Rectal smooth muscle tissue (tissue), 1 donor: ENCODE results near the gene RABEP1.

Experiments
- H3K27ac ChIP-seq: one replicate; pipeline ENCODE4 v1.7.0; 2013; ENCODE audit warnings: low read depth, low read length, inconsistent platforms
- H3K27me3 ChIP-seq: one replicate; pipeline ENCODE4 v1.7.0; 2013; ENCODE audit warnings: low read length; ENCODE audit not compliant: control insufficient read depth, insufficient read depth
- H3K36me3 ChIP-seq: one replicate; pipeline ENCODE4 v1.7.0; 2013; ENCODE audit warnings: low read length; ENCODE audit not compliant: control insufficient read depth, insufficient read depth
- H3K4me1 ChIP-seq: one replicate; pipeline ENCODE4 v1.7.0; 2013; ENCODE audit warnings: low read length; ENCODE audit not compliant: control insufficient read depth, insufficient read depth
- H3K4me3 ChIP-seq: one replicate; pipeline ENCODE4 v1.7.0; 2013; ENCODE audit warnings: low read length
- H3K9ac ChIP-seq: one replicate; pipeline ENCODE4 v1.7.0; 2013; ENCODE audit warnings: low read length

Gene RABEP1

GRCh38 chr17:5284681-5285080 lies 2.6 kb downstream of the RABEP1 start:
- no peaks in the 10 kb centered on the region for H3K36me3 ChIP-seq
- no peaks in the 10 kb centered on the region for H3K27me3 ChIP-seq
- H3K4me1 ChIP-seq, result peaks cover 5% of the 10 kb centered on the region
- H3K27ac ChIP-seq, result no peak overlapping the region
- no peak overlapping the region for H3K9ac ChIP-seq
- H3K4me3 ChIP-seq, result no peak overlapping the region

- H3K4me1 ChIP-seq, result peaks cover 5% of the 10 kb centered on the region
- no peaks in the 10 kb centered on the region for H3K27me3 ChIP-seq
- no peak overlapping the region for H3K9ac ChIP-seq
- no peak overlapping the region for H3K27ac ChIP-seq
- H3K36me3 ChIP-seq, result no peaks in the 10 kb centered on the region
- H3K4me3 ChIP-seq, result no peak overlapping the region
Measured at GRCh38 chr17:5286846-5287245, 4.8 kb downstream of the RABEP1 start.

DNA sequence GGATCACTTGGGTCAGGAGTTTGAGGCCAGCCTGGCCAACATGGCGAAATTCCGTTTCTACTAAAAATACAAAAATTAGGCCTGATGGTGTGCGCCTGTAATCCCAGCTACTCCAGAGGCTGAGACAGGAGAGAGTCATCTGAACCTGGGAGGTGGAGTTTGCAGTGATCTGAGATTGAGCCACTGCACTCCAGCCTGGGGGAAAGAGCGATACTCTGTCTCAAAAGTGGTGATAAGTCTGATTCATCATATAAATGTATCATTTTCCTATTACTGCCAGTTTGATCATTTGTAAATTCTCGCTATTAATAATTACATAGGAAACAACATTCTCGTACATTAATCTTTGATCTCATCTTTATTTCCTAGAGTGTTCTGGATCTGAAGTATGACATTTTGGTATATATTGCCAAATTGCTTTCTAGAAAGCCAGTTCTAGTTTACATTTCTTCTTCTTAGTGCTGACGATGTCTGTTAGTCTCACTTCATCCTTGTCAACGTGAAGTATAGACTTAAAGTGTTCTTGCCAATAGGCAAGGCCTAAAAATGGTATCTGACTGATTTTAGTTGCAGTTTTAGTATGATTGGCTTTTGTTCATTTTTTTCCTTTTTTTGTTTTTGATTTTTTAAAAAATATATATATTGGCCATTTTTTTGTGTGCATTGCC lies 9.7 kb downstream of the RABEP1 start:
- Histone ChIP-seq H3K4me1 (no peaks in the 10 kb centered on the region), H3K36me3 (no peaks in the 10 kb centered on the region), H3K9ac (no peak overlapping the region), H3K27me3 (no peaks in the 10 kb centered on the region), H3K27ac (no peak overlapping the region), H3K4me3 (no peak overlapping the region)

DNA sequence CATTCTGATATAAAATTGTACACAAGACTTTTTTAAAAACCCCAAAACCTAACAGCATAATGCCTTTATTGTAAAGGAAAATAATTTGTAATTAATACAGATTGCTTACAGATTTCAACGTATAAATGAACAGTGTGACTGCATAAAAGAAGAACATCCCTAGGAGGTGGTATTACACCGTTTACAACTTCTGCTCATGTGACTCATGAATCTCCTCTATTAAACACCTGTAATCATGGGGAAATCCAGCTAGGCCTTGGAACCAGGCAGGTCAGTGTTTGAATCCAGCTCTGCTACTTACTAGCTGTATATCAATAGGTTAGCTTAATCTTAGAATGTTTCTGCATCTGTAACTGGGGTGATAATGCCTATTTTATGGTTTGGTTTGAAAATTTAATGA lies 15.2 kb downstream of the RABEP1 start:
- Histone ChIP-seq H3K27me3 (no peaks in the 10 kb centered on the region), H3K4me3 (no peak overlapping the region), H3K9ac (no peak overlapping the region), H3K4me1 (no peaks in the 10 kb centered on the region), H3K36me3 (no peaks in the 10 kb centered on the region), H3K27ac (no peak overlapping the region)

- Histone ChIP-seq H3K36me3 (no peaks in the 10 kb centered on the region), H3K4me3 (no peak overlapping the region), H3K27ac (no peak overlapping the region), H3K4me1 (no peaks in the 10 kb centered on the region), H3K27me3 (no peaks in the 10 kb centered on the region), H3K9ac (no peak overlapping the region)
Measured at GRCh38 chr17:5299383-5299782, 17.3 kb downstream of the RABEP1 start.

DNA sequence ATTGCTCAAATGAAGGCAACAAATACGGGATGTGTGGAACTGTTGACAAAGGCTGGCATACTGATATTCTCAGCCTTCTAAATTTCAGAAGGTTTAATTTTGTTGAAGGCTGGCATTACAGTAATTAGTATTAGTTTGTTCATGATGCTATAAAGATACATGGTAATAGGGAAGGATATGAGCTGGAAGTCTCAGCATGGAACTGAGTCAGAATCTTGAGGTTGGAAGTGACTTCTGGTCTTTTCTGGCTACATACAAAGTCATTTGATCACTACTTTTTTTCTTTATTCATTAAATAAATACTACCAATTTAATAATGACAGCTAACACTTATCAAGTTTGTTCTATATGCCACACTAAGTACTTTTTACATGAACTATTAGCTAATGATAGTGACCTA lies 22.6 kb downstream of the RABEP1 start:
- Histone ChIP-seq H3K27me3 (no peaks in the 10 kb centered on the region), H3K27ac (no peak overlapping the region), H3K4me1 (no peaks in the 10 kb centered on the region), H3K9ac (no peak overlapping the region), H3K4me3 (no peak overlapping the region), H3K36me3 (no peaks in the 10 kb centered on the region)

- no peak overlapping the region for H3K4me3 ChIP-seq
- no peaks in the 10 kb centered on the region for H3K4me1 ChIP-seq
- H3K36me3 ChIP-seq, result no peaks in the 10 kb centered on the region
- H3K9ac ChIP-seq, result no peak overlapping the region
- no peak overlapping the region for H3K27ac ChIP-seq
- H3K27me3 ChIP-seq, result no peaks in the 10 kb centered on the region
Measured at GRCh38 chr17:5309851-5310250, 27.8 kb downstream of the RABEP1 start.

DNA sequence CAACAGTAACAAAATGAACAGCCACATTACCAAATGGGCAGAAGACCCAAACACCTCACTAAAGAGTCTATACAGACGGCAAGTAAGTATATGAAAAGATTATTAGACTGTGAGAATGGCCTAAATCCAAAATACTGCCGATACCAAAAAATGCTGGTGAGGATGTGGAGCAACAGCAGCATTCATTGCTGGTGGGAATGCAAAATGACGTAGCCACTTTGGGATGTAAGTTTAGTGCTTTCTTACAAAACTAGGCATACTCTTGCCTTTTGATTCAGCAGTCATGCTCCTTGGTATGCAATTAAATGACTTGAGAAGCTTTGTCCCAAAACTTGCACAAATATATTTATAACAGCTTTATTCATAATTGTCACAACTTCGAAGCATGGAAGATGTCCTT lies 43.8 kb downstream of the RABEP1 start:
- H3K36me3 ChIP-seq, result no peaks in the 10 kb centered on the region
- H3K4me1 ChIP-seq, result no peaks in the 10 kb centered on the region
- no peak overlapping the region for H3K9ac ChIP-seq
- no peak overlapping the region for H3K27ac ChIP-seq
- no peak overlapping the region for H3K4me3 ChIP-seq
- H3K27me3 ChIP-seq, result no peaks in the 10 kb centered on the region

GRCh38 chr17:5329784-5330557 lies 47.9 kb downstream of the RABEP1 start:
- Histone ChIP-seq H3K27ac (no peak overlapping the region), H3K4me1 (no peaks in the 10 kb centered on the region), H3K27me3 (no peaks in the 10 kb centered on the region), H3K4me3 (no peak overlapping the region), H3K36me3 (peaks cover 7% of the 10 kb centered on the region), H3K9ac (no peak overlapping the region)

- H3K27me3 ChIP-seq, result no peaks in the 10 kb centered on the region
- no peaks in the 10 kb centered on the region for H3K4me1 ChIP-seq
- H3K4me3 ChIP-seq, result no peak overlapping the region
- H3K9ac ChIP-seq, result no peak overlapping the region
- no peak overlapping the region for H3K27ac ChIP-seq
- H3K36me3 ChIP-seq, result peaks cover 7% of the 10 kb centered on the region
Measured at GRCh38 chr17:5330981-5331380, 48.9 kb downstream of the RABEP1 start.

DNA sequence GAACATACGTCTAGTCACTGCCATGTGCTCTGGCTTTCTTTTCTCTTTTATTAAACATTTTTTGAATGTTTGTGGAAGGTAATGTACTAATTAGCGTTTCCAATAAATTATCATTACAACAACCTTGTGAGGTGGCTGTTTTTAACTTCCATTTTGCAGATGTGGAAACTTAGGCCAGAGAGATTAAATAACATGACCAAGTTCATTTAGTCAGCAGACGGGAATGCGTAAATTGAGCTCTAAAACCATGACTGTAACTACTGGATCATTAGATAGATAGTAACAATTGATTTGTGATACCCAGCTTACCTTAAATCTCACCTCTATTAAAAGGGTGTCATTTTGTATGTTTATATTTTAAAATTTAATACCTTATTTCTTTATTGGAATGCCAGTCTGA lies 49.4 kb downstream of the RABEP1 start:
- Histone ChIP-seq H3K4me3 (no peak overlapping the region), H3K9ac (no peak overlapping the region), H3K4me1 (no peaks in the 10 kb centered on the region), H3K27ac (no peak overlapping the region), H3K27me3 (no peaks in the 10 kb centered on the region), H3K36me3 (peaks cover 7% of the 10 kb centered on the region)

DNA sequence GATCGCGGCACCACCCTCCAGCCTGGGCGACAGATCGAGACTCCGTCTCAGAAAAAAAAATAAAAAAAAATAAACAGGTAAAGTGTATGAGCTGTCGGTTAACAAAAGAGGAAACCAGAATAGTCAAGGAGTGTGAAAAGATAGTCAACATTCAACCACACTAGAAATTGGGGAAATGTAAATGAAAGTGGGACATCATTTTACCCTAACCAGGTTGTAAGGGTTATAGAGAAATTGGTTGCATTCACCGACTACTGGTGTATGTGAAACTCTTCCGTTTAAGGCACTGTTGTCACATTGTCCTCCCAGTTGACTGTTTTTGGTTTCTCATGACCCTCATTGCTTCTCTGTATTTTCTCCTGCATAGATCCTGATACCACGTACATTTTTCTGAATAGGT lies 62.8 kb downstream of the RABEP1 start:
- Histone ChIP-seq H3K36me3 (peaks cover 4% of the 10 kb centered on the region), H3K4me1 (no peaks in the 10 kb centered on the region), H3K27ac (no peak overlapping the region), H3K9ac (no peak overlapping the region), H3K4me3 (no peak overlapping the region), H3K27me3 (no peaks in the 10 kb centered on the region)
